GM12872 (cell line): ENCODE results near the gene IFT57.

Source experiments
- TF ChIP-seq, protein P1 (sequence below): IDR thresholded peaks from 3 replicates; pipeline ENCODE4 v1.5.1; 2011; ENCODE audit warnings: low read depth, mild to moderate bottlenecking, low read length, moderate library complexity; ENCODE audit not compliant: insufficient read depth

IFT57 gene

DNA sequence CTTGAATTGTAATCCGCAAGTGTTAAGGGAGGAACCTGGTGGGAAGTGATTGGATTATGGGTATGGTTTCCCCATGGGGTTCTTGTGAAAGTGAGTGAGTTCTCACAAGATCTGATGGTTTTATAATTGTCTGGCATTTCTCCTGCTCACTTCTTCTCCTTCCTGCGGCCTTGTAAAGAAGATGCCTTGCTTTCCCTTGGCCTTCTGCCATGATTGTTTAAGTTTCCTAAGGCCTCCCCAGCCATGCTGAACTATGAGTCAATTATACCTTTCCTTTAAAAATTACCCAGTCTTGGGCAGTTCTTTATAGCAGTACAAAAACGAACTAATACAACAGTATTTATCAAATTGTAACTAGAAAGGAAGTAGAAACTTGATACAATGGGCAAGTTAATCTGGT is 31.9 kb downstream of the IFT57 start:
- TF ChIP-seq, protein P1, sequence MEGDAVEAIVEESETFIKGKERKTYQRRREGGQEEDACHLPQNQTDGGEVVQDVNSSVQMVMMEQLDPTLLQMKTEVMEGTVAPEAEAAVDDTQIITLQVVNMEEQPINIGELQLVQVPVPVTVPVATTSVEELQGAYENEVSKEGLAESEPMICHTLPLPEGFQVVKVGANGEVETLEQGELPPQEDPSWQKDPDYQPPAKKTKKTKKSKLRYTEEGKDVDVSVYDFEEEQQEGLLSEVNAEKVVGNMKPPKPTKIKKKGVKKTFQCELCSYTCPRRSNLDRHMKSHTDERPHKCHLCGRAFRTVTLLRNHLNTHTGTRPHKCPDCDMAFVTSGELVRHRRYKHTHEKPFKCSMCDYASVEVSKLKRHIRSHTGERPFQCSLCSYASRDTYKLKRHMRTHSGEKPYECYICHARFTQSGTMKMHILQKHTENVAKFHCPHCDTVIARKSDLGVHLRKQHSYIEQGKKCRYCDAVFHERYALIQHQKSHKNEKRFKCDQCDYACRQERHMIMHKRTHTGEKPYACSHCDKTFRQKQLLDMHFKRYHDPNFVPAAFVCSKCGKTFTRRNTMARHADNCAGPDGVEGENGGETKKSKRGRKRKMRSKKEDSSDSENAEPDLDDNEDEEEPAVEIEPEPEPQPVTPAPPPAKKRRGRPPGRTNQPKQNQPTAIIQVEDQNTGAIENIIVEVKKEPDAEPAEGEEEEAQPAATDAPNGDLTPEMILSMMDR, result no peak

DNA sequence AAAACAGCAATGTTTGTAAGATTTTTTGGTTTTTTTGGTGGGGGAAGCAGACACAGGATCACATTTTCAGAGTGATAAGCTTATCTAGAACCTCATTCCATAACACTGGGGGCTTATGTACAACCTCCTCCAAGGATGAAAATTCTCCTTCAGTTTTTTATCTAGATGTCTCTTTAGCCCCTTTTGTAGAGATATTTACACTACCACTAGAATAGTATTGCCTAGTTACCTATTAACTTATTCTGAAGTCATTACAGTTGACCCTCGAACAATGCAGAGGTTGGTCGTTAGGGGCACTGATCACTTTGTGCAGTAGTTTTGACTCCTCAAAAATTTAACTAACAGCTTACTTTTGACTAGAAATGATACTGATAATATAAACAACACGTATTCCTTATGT is 32.8 kb downstream of the IFT57 start:
- TF ChIP-seq, protein P1, result no peak

DNA sequence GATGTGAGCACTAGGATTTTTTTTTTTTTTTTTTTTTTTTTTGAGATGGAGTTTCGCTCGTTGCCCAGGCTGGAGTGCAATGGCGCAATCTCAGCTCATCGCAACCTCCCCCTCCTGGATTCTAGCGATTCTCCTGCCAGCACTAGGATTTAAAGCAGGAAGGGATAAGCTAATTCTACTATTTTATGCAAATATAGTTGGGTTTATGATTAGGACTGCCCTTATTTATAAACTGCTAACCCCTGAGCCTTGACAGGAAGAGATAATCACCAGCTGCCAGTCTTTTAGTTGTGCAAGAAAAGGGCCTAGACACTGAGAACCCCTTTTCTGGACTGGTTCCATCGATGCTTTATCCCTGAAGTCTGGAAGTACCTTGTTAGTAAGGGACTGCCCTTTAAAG is 36.7 kb downstream of the IFT57 start:
- TF ChIP-seq, protein P1, result no peak

DNA sequence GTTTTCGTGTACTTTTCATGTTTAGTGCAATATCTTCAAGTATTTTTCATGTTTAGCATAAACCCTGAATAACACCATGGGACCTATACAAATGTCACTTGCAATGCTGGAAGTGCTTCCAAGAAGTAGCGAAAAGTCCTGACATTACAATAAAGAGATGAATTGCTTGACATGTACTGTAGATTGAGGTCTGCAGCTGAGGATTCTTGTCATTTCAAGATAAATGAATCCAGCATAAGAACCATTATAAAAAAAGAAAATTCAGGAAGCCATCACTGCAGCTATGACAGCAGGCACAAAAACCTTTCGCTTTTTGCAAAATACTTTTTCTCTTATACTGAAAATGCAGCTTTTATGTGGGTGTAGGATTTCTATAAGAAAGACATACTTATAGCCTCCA is 37.4 kb downstream of the IFT57 start:
- TF ChIP-seq, protein P1, result no peak

DNA sequence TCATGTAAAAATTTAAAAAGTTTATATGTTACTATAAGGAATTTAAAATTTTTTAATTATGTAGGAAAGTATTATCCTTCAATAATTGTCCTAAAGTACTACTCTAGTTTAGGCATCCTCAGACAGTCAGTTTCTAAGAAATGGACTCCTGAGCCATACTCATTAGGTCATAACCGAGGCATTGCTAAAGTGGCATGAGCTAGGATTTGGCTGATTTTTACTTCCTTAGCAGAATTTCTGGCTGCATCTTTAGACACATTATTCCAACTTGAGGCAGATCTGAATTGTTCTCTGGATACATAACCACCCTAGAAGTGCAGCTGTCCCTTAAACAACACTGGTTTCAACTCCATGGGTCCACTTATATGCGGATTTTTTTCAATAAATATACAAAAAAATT is 38.3 kb downstream of the IFT57 start:
- TF ChIP-seq, protein P1, result no peak

DNA sequence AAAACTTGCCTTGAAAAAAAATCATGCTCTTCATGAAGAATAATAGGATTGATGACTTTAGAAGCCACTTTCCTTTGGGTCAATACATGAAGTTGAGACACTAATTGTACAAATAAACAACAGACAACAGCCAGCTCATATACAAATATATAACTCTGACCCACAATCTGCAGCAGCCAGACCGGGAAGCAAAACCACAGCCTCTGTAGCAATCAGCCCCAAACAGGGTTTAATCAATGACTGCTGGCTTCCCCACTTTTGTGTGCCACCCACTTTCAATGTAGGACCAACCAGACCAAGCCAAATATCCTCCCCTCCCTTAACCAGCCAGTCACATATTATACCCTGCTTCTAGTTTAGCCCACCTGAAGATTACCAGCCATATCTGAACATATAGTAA is 39.0 kb downstream of the IFT57 start:
- TF ChIP-seq, protein P1, result no peak

DNA sequence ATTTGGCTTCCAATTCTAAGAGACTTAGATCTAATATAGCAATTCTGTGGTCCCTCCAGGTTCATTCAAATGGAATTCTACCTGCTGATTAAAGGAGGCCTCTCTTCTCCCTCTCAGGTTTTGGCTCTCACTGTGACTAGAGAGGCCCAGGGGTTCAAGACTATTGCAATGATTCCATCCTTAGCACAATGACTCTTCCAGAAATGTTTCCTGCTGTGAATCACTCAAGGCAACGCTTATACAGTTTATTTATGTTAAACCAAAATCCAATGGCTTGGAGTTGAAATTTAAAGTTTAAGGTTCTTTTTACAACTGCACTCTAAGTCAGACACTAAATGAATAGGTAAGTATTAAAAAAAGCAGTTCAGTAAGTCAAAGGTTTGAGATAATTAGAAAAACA is 39.9 kb downstream of the IFT57 start:
- TF ChIP-seq, protein P1, result no peak

DNA sequence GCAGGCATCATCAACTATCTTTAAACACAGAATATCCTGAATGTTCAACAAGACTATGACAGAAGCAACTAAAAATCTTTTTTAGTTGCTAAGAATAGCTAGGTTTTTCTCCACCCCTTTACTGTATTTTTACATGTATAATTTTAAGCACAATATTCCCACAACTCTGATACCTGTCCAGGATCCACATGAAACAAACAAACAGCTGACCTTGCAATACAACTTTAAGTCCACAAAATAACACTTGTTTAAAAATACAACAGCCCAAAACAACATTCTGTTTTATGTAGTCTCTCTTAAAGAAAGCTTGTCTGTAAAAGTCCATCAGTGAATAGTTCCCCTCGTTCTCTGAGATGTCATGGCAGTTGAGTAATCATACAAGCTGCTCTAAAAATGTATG is 41.1 kb downstream of the IFT57 start:
- TF ChIP-seq, protein P1, result no peak
